ENCODE results near the gene SIGLEC7.
"Not testable (repeated sequence)": the region's sequence is repeated elsewhere in the genome, so short reads cannot be mapped to it uniquely, and the experiment has no call there.

SIGLEC7 gene

GRCh38 chr19:51139299-51140014 lies 2.6 kb upstream of the SIGLEC7 start:
- H4K20me1 ChIP-seq (ENCODE audit: insufficient read depth, low read length) = no peaks in the 10 kb centered on the region
- H3K9me3 ChIP-seq (ENCODE audit: low read length) = no peaks in the 10 kb centered on the region
- no peak overlapping the region for H3K27ac ChIP-seq (ENCODE audit: low read depth, low read length, poor library complexity, severe bottlenecking)
- TF ChIP-seq EZH2 (IDR thresholded peaks at IDR 0.05; ENCODE audit: borderline replicate concordance, low read length) (no peak), CTCF (IDR thresholded peaks at IDR 0.05; ENCODE audit: low read length) (no peak)
- no peak overlapping the region for H3K9ac ChIP-seq (ENCODE audit: low read length)
- H3K4me3 ChIP-seq (ENCODE audit: low read depth, low read length, poor library complexity, severe bottlenecking) = no peak overlapping the region
- H3K4me2 ChIP-seq (ENCODE audit: low read length) = no peak overlapping the region
- no peaks in the 10 kb centered on the region for H3K79me2 ChIP-seq (ENCODE audit: insufficient read depth, low read length)
- H3F3A ChIP-seq (ENCODE audit: insufficient read depth, low read length) = no peaks in the 10 kb centered on the region
- no peaks in the 10 kb centered on the region for H3K36me3 ChIP-seq (ENCODE audit: insufficient read depth, low read length)
- no peaks in the 10 kb centered on the region for H3K9me2 ChIP-seq (ENCODE audit: low read depth, low read length)
- no peaks in the 10 kb centered on the region for H3K4me1 ChIP-seq (ENCODE audit: insufficient read depth, low read length, severe bottlenecking)
- H2AFZ ChIP-seq (ENCODE audit: low read length) = no peak overlapping the region
- H3K27me3 ChIP-seq (ENCODE audit: insufficient read depth, low read length) = peaks cover 13% of the 10 kb centered on the region

GRCh38 chr19:51140441-51140840 lies 1.7 kb upstream of the SIGLEC7 start:
- no peaks in the 10 kb centered on the region for H3K36me3 ChIP-seq (ENCODE audit: insufficient read depth, low read length)
- H3K4me1 ChIP-seq (ENCODE audit: insufficient read depth, low read length, severe bottlenecking) = no peaks in the 10 kb centered on the region
- TF ChIP-seq EZH2 (IDR thresholded peaks at IDR 0.05; ENCODE audit: borderline replicate concordance, low read length) (no peak), CTCF (IDR thresholded peaks at IDR 0.05; ENCODE audit: low read length) (no peak)
- H4K20me1 ChIP-seq (ENCODE audit: insufficient read depth, low read length) = no peaks in the 10 kb centered on the region
- no peak overlapping the region for H3K27ac ChIP-seq (ENCODE audit: low read depth, low read length, poor library complexity, severe bottlenecking)
- no peaks in the 10 kb centered on the region for H3K9me3 ChIP-seq (ENCODE audit: low read length)
- H2AFZ ChIP-seq (ENCODE audit: low read length) = no peak overlapping the region
- H3K9me2 ChIP-seq (ENCODE audit: low read depth, low read length) = no peaks in the 10 kb centered on the region
- no peak overlapping the region for H3K4me2 ChIP-seq (ENCODE audit: low read length)
- no peaks in the 10 kb centered on the region for H3K79me2 ChIP-seq (ENCODE audit: insufficient read depth, low read length)
- H3K27me3 ChIP-seq (ENCODE audit: insufficient read depth, low read length) = peaks cover 5% of the 10 kb centered on the region
- no peaks in the 10 kb centered on the region for H3F3A ChIP-seq (ENCODE audit: insufficient read depth, low read length)
- no peak overlapping the region for H3K9ac ChIP-seq (ENCODE audit: low read length)
- H3K4me3 ChIP-seq (ENCODE audit: low read depth, low read length, poor library complexity, severe bottlenecking) = no peak overlapping the region

- no peak overlapping the region for H3K4me2 ChIP-seq (ENCODE audit: low read length)
- no peak overlapping the region for H3K4me3 ChIP-seq (ENCODE audit: low read depth, low read length, poor library complexity, severe bottlenecking)
- no peak overlapping the region for H2AFZ ChIP-seq (ENCODE audit: low read length)
Measured at GRCh38 chr19:51141181-51141580, 920 bp upstream of the SIGLEC7 start.

GRCh38 chr19:51142809-51143475 lies 841 bp downstream of the SIGLEC7 start:
- not testable (repeated sequence) for H3K4me2 ChIP-seq (ENCODE audit: low read length); H3K9me3 ChIP-seq (ENCODE audit: low read length); H3K27me3 ChIP-seq (ENCODE audit: insufficient read depth, low read length); H3K27ac ChIP-seq (ENCODE audit: low read depth, low read length, poor library complexity, severe bottlenecking); H4K20me1 ChIP-seq (ENCODE audit: insufficient read depth, low read length); H3K79me2 ChIP-seq (ENCODE audit: insufficient read depth, low read length); H3K36me3 ChIP-seq (ENCODE audit: insufficient read depth, low read length); H3K4me3 ChIP-seq (ENCODE audit: low read depth, low read length, poor library complexity, severe bottlenecking); H2AFZ ChIP-seq (ENCODE audit: low read length); H3F3A ChIP-seq (ENCODE audit: insufficient read depth, low read length); H3K9me2 ChIP-seq (ENCODE audit: low read depth, low read length); H3K4me1 ChIP-seq (ENCODE audit: insufficient read depth, low read length, severe bottlenecking); H3K9ac ChIP-seq (ENCODE audit: low read length)

More at GRCh38 chr19:51141181-51141580, 920 bp upstream of the SIGLEC7 start:
- Histone ChIP-seq H3K27ac (ENCODE audit: low read depth, low read length, poor library complexity, severe bottlenecking) (no peak overlapping the region), H3K4me1 (ENCODE audit: insufficient read depth, low read length, severe bottlenecking) (no peaks in the 10 kb centered on the region), H3F3A (ENCODE audit: insufficient read depth, low read length) (no peaks in the 10 kb centered on the region), H3K9me3 (ENCODE audit: low read length) (no peaks in the 10 kb centered on the region), H3K9ac (ENCODE audit: low read length) (no peak overlapping the region), H3K79me2 (ENCODE audit: insufficient read depth, low read length) (no peaks in the 10 kb centered on the region), H4K20me1 (ENCODE audit: insufficient read depth, low read length) (no peaks in the 10 kb centered on the region), H3K27me3 (ENCODE audit: insufficient read depth, low read length) (peaks cover 4% of the 10 kb centered on the region; the same call in 1 of the 2 replicates), H3K9me2 (ENCODE audit: low read depth, low read length) (no peaks in the 10 kb centered on the region), H3K36me3 (ENCODE audit: insufficient read depth, low read length) (no peaks in the 10 kb centered on the region)
- TF ChIP-seq EZH2 (IDR thresholded peaks at IDR 0.05; ENCODE audit: borderline replicate concordance, low read length) (no peak), CTCF (IDR thresholded peaks at IDR 0.05; ENCODE audit: low read length) (no peak)

All from OCI-LY1 (cell line).